Measurements from ENCODE around the gene PELI2.

GRCh38 chr14:56219666-56220413, 101.6 kb downstream of the PELI2 start:
- TF ChIP-seq CTCF (IDR thresholded peaks at IDR 0.05) (no peak), POLR2A (IDR thresholded peaks at IDR 0.05) (no peak)
